HEK293 (cell line): ENCODE measurements around the gene EFHC1.
"Not testable (repeated sequence)": the region's sequence is repeated elsewhere in the genome, so short reads cannot be mapped to it uniquely, and the experiment has no call there.

Experiments used
- SP2 ChIP-seq: fragments of 450-650 bp; formaldehyde crosslinking; IDR thresholded peaks from 2 replicates; pipeline ENCODE4 v1.5.1; 2016; ENCODE audit warnings: missing biosample characterization, missing genetic modification characterization
- ZNF140 ChIP-seq: fragments of 450-650 bp; formaldehyde crosslinking; IDR thresholded peaks from 2 replicates; pipeline ENCODE4 v1.5.1; 2016; ENCODE audit warnings: missing biosample characterization, missing genetic modification characterization
- ZNF561 ChIP-seq: fragments of 450-650 bp; IDR thresholded peaks from 2 replicates; pipeline ENCODE4 v1.5.1; 2018; ENCODE audit warnings: missing biosample characterization, missing genetic modification characterization, borderline replicate concordance
- ZNF768 ChIP-seq: fragments of 450-650 bp; formaldehyde crosslinking; IDR thresholded peaks from 2 replicates; pipeline ENCODE4 v1.5.1; 2018; ENCODE audit warnings: missing biosample characterization, mild to moderate bottlenecking, missing genetic modification characterization
- TF ChIP-seq, protein P1 (sequence below): fragments of 450-650 bp; formaldehyde crosslinking; IDR thresholded peaks from 2 replicates; pipeline ENCODE4 v1.5.1; 2016; ENCODE audit warnings: missing biosample characterization, missing genetic modification characterization

DNA sequence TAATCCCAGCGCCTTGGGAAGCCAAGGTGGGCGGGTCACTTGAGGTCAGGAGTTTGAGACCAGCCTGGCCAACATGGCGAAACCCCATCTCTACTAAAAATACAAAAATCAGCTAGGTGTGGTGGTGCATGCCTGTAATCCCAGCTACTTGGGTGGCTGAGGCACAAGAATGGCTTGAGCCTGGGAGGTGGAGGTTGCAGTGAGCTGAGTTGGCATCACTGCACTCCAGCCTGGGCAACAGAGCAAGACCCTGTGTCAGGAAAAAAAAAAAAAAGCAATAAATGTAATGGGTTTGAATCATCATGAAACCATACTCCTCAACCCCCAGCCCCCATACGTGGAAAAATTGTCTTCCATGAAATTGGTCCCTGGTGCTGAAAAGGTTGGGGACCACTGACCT, 32.0 kb upstream of the EFHC1 start:
- TF ChIP-seq, protein P1, sequence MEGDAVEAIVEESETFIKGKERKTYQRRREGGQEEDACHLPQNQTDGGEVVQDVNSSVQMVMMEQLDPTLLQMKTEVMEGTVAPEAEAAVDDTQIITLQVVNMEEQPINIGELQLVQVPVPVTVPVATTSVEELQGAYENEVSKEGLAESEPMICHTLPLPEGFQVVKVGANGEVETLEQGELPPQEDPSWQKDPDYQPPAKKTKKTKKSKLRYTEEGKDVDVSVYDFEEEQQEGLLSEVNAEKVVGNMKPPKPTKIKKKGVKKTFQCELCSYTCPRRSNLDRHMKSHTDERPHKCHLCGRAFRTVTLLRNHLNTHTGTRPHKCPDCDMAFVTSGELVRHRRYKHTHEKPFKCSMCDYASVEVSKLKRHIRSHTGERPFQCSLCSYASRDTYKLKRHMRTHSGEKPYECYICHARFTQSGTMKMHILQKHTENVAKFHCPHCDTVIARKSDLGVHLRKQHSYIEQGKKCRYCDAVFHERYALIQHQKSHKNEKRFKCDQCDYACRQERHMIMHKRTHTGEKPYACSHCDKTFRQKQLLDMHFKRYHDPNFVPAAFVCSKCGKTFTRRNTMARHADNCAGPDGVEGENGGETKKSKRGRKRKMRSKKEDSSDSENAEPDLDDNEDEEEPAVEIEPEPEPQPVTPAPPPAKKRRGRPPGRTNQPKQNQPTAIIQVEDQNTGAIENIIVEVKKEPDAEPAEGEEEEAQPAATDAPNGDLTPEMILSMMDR (tag by site-specific recombination) = not testable (repeated sequence)
- not testable (repeated sequence) for TF ChIP-seq ZNF140; ZNF768 (tag by site-specific recombination); SP2; ZNF561 (tag by site-specific recombination)
